Osteoblast (primary cell): ENCODE data around the gene PID1. TPM values are rescaled to one million over a fixed set of nuclear protein-coding genes. Genes with fewer than 3 reads are reported as not detected.
A peak's percentile ranks its signal among the peaks of the same experiment; 100 is the strongest.

Experiments
- DNase-seq: peaks from one replicate; pipeline ENCODE4 v3.0.0; 2011; ENCODE audit warnings: low spot score, mixed read lengths; ENCODE audit not compliant: insufficient read length; ENCODE audit errors: missing footprints
- H2AFZ ChIP-seq: 2 replicates; pipeline ENCODE4 v1.6.0; 2011; ENCODE audit warnings: mild to moderate bottlenecking, low read length
- H3K27ac ChIP-seq: 2 replicates; pipeline ENCODE4 v1.5.1; 2011; ENCODE audit warnings: mild to moderate bottlenecking, low read depth, low read length, moderate library complexity
- H3K27me3 ChIP-seq: 2 replicates; pipeline ENCODE4 v1.6.0; 2012; ENCODE audit warnings: mild to moderate bottlenecking, control low read depth, inconsistent platforms, low read length, moderate library complexity; ENCODE audit not compliant: insufficient read depth
- H3K36me3 ChIP-seq: 2 replicates; pipeline ENCODE4 v1.5.1; 2011; ENCODE audit warnings: mild to moderate bottlenecking, low read length, control low read depth, moderate library complexity; ENCODE audit not compliant: insufficient read depth
- H3K4me1 ChIP-seq: 2 replicates; pipeline ENCODE4 v1.5.1; 2011; ENCODE audit warnings: mild to moderate bottlenecking, low read length, control low read depth, moderate library complexity; ENCODE audit not compliant: insufficient read depth
- H3K4me2 ChIP-seq: 2 replicates; pipeline ENCODE4 v1.6.0; 2011; ENCODE audit warnings: mild to moderate bottlenecking, low read length; ENCODE audit not compliant: insufficient read depth
- H3K4me3 ChIP-seq: fragments of 200-600 bp; sonication (generic); 3 replicates; pipeline ENCODE4 v1.5.1; 2012; ENCODE audit warnings: mild to moderate bottlenecking, low read length, inconsistent platforms; ENCODE audit not compliant: insufficient read depth
- H3K79me2 ChIP-seq: 2 replicates; pipeline ENCODE4 v1.6.0; 2012; ENCODE audit warnings: mild to moderate bottlenecking, low read length, control low read depth, inconsistent platforms; ENCODE audit not compliant: insufficient read depth
- H3K9me3 ChIP-seq: 2 replicates; pipeline ENCODE4 v1.5.1; 2011; ENCODE audit warnings: low read depth, low read length, control low read depth
- H4K20me1 ChIP-seq: 2 replicates; pipeline ENCODE4 v1.6.0; 2012; ENCODE audit warnings: mild to moderate bottlenecking, low read length, control low read depth; ENCODE audit not compliant: insufficient read depth
- total RNA-seq: library from RNA; depleted of rRNA; stranded (reverse); fragments of >200 nt; gene quantifications from 2 replicates; pipeline ENCODE4 v1.2.3, GENCODE V29; 2012
- TF ChIP-seq, protein P1 (sequence below): IDR thresholded peaks from 2 replicates; pipeline ENCODE4 v1.5.1; 2011; ENCODE audit warnings: mild to moderate bottlenecking, low read depth, low read length, moderate library complexity; ENCODE audit errors: extremely low read depth

The PID1 gene, protein sequence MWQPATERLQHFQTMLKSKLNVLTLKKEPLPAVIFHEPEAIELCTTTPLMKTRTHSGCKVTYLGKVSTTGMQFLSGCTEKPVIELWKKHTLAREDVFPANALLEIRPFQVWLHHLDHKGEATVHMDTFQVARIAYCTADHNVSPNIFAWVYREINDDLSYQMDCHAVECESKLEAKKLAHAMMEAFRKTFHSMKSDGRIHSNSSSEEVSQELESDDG
- total RNA-seq = 9.8 and 11.8 TPM in 2 replicates

DNA sequence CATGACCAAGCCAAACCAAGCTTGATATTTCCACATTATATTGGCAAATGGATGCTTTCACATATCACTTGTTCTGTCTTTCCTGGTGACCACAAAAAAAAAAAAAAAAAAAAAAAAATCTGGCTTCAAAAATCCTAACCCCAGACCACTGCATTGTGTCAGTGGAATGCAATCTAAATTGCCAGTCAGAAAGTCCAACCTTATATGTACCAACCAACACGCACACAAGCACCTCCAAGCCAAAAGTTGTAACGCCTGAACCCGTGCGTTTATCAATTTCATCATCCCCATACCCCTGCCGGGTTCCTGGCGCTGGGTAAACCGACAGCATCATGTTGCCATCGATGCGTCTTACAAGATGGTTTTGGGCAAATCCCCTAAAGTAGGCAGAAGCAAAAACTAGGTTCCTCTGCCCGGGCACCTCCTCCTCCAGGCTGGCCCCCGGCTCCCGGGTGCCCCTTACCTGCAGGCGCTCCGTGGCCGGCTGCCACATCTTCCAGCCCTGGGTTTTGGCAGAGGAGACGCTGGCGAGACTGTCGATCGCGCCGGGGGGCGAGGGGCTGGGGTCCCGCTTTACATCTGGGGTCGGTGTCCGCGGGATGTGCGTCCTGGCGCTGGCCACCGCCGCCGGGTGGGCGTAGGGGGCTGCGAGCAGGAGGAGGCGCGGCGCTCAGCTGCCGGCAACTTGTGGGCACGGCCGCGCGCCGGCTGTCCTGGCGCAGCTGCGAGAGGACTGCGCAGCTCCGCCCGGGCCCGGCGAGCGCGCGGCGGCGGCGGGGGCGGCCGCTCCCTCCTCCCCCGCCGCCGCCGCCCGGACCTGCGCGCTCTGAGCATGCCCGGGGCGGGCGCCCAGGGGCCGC, at the start of gene PID1:
Gene PID1, minus strand, starts transcription at position 737 of the 860 bp plus-strand sequence. Its CDS starts 244 bp downstream, at position 493.
- H3K9me3 ChIP-seq = no peaks in the 10 kb centered on the region
- H3K4me1 ChIP-seq = peaks cover 10% of the 10 kb centered on the region
- TF ChIP-seq, protein P1, sequence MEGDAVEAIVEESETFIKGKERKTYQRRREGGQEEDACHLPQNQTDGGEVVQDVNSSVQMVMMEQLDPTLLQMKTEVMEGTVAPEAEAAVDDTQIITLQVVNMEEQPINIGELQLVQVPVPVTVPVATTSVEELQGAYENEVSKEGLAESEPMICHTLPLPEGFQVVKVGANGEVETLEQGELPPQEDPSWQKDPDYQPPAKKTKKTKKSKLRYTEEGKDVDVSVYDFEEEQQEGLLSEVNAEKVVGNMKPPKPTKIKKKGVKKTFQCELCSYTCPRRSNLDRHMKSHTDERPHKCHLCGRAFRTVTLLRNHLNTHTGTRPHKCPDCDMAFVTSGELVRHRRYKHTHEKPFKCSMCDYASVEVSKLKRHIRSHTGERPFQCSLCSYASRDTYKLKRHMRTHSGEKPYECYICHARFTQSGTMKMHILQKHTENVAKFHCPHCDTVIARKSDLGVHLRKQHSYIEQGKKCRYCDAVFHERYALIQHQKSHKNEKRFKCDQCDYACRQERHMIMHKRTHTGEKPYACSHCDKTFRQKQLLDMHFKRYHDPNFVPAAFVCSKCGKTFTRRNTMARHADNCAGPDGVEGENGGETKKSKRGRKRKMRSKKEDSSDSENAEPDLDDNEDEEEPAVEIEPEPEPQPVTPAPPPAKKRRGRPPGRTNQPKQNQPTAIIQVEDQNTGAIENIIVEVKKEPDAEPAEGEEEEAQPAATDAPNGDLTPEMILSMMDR = no peak
- peak within 1 kb of the TSS; percentile 76 for H3K4me3 ChIP-seq
- peaks cover 4% of the 10 kb centered on the region for H3K27me3 ChIP-seq
- H3K4me2 ChIP-seq = peak within 1 kb of the TSS; percentile 81
- H3K79me2 ChIP-seq = no peaks in the 10 kb centered on the region
- peak; percentile 92 for DNase-seq
- peak within 1 kb of the TSS; percentile 22 for H3K27ac ChIP-seq
- peak within 1 kb of the TSS; percentile 63 for H2AFZ ChIP-seq
- no peaks in the 10 kb centered on the region for H4K20me1 ChIP-seq
- H3K36me3 ChIP-seq = no peaks in the 10 kb centered on the region

DNA sequence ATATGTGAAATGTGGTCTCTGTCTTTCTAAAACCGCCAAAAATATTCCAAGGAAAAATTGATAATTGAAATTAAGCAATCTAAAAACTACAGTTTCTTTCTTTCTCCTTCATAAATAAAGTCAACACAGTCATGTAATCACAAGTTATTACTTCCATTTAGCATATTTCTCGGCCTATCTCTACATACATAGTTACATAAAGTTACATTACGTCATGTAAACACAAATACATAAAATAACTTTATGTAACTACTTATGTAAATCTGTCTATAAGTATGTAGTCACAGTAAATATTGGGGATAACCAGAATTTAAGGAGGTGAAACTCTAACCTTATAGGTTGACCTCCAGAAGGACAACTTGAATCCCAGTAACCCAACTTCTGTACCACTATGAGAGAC, 48.5 kb upstream of the PID1 start:
- Histone ChIP-seq H3K36me3 (no peaks in the 10 kb centered on the region), H3K79me2 (no peaks in the 10 kb centered on the region), H2AFZ (no peak overlapping the region), H3K4me3 (no peak overlapping the region), H3K27me3 (no peaks in the 10 kb centered on the region), H3K4me2 (no peak overlapping the region), H3K27ac (no peak overlapping the region), H3K9me3 (no peaks in the 10 kb centered on the region), H4K20me1 (no peaks in the 10 kb centered on the region), H3K4me1 (no peaks in the 10 kb centered on the region)
- TF ChIP-seq, protein P1 = no peak
- DNase-seq = no peak

DNA sequence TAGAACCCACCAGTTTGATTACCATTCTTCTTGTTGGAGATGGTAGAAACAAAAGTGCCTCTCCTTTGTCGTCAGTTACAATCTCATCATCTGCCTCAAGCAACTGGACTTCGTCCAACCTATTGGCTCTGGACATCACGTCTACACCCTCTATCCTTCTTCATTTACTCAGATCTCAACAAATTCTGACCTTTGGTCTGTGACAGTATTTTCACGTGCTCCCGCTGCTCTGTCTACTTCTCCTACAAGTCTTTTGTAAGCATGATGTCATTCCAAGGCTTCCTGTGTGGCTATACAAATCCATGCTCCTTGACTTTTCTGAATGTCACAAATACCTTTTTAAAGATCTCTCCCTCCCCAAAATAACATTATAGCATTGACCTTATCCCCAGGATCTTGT, 43.0 kb upstream of the PID1 start:
- Histone ChIP-seq H3K4me3 (no peak overlapping the region), H2AFZ (no peak overlapping the region), H3K4me1 (no peaks in the 10 kb centered on the region), H3K27me3 (no peaks in the 10 kb centered on the region), H3K4me2 (no peak overlapping the region), H3K27ac (no peak overlapping the region), H3K79me2 (no peaks in the 10 kb centered on the region), H4K20me1 (no peaks in the 10 kb centered on the region), H3K36me3 (no peaks in the 10 kb centered on the region), H3K9me3 (no peaks in the 10 kb centered on the region)
- TF ChIP-seq, protein P1 = no peak
- DNase-seq = no peak

DNA sequence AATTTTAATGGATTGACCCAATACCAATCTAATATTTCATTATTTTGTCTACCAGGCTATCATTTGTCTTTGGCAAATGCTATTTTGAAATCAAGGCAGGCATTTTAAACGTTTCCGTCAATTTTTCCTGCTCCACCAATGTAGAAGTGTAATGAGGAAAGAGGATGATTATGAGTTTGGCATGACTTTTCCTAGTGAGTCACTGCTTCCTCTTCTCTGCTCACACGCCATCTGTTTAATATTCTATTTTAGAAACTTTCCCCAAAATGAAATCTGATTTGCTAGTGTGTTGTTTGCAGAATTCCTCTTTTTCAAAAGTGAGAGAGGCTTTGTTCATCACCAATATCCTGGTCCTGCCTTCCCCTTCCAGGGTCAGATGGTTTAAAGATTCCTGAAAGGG, 42.5 kb upstream of the PID1 start:
- no peak overlapping the region for H3K4me3 ChIP-seq
- H3K36me3 ChIP-seq = no peaks in the 10 kb centered on the region
- H4K20me1 ChIP-seq = no peaks in the 10 kb centered on the region
- H3K27me3 ChIP-seq = no peaks in the 10 kb centered on the region
- H3K79me2 ChIP-seq = no peaks in the 10 kb centered on the region
- DNase-seq = peak; percentile 39
- H3K9me3 ChIP-seq = no peaks in the 10 kb centered on the region
- TF ChIP-seq, protein P1 = no peak
- no peak overlapping the region for H3K27ac ChIP-seq
- H3K4me1 ChIP-seq = no peaks in the 10 kb centered on the region
- no peak overlapping the region for H3K4me2 ChIP-seq
- no peak overlapping the region for H2AFZ ChIP-seq
